ACC112 (cell line): ENCODE measurements around the gene OR6B1.
"Not testable (repeated sequence)": the region's sequence is repeated elsewhere in the genome, so short reads cannot be mapped to it uniquely, and the experiment has no call there.

Source experiments
- H2AFZ ChIP-seq: fragments of 200-600 bp; sonication (generic); one replicate; pipeline ENCODE4 v1.6.0; 2017; ENCODE audit warnings: antibody characterized with exemption, low read length; ENCODE audit not compliant: unreplicated experiment
- H3K27ac ChIP-seq: fragments of 200-600 bp; sonication (generic); 2 replicates; pipeline ENCODE4 v1.5.1; 2014; ENCODE audit warnings: low read depth, mild to moderate bottlenecking, antibody characterized with exemption, low read length, moderate library complexity
- H3K27me3 ChIP-seq: fragments of 200-600 bp; sonication (generic); 2 replicates; pipeline ENCODE4 v1.6.1; 2014; ENCODE audit warnings: mild to moderate bottlenecking, antibody characterized with exemption, low read length, moderate library complexity, mixed read lengths; ENCODE audit not compliant: insufficient read depth
- H3K36me3 ChIP-seq: fragments of 200-600 bp; sonication (generic); 2 replicates; pipeline ENCODE4 v1.6.1; 2016; ENCODE audit warnings: mild to moderate bottlenecking, antibody characterized with exemption, low read length, moderate library complexity, mixed read lengths; ENCODE audit not compliant: insufficient read depth
- H3K4me1 ChIP-seq: fragments of 200-600 bp; sonication (generic); one replicate; pipeline ENCODE4 v1.6.1; 2016; ENCODE audit warnings: low read length, mixed read lengths; ENCODE audit not compliant: insufficient read depth, unreplicated experiment, control insufficient read depth
- H3K4me3 ChIP-seq: fragments of 200-600 bp; sonication (generic); 2 replicates; pipeline ENCODE4 v1.5.1; 2014; ENCODE audit warnings: mild to moderate bottlenecking, low read depth, low read length
- H3K79me2 ChIP-seq: fragments of 200-600 bp; sonication (generic); one replicate; pipeline ENCODE4 v1.6.0; 2016; ENCODE audit warnings: low read length; ENCODE audit not compliant: control insufficient read depth, unreplicated experiment, insufficient read depth

Gene OR6B1

DNA sequence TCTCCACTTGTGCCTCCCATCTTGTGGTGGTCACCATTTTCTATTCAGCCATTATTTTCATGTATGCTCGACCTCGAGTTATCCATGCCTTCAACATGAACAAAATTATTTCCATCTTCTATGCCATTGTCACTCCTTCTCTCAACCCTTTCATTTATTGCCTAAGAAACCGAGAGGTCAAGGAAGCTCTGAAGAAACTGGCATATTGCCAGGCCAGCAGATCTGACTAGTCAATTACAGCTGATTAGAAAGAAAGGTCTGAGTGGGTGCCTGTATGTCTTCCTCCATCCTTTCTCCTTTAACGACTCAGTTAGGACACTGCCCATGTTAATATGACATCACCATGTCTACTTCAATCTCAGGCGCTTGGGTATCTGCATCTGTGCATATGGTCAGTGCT is 4.6 kb downstream of the OR6B1 start:
- Histone ChIP-seq H3K27me3 (no peaks in the 10 kb centered on the region), H3K4me3 (no peak overlapping the region), H3K4me1 (peaks cover 9% of the 10 kb centered on the region), H2AFZ (no peak overlapping the region), H3K27ac (no peak overlapping the region), H3K79me2 (no peaks in the 10 kb centered on the region), H3K36me3 (no peaks in the 10 kb centered on the region)

DNA sequence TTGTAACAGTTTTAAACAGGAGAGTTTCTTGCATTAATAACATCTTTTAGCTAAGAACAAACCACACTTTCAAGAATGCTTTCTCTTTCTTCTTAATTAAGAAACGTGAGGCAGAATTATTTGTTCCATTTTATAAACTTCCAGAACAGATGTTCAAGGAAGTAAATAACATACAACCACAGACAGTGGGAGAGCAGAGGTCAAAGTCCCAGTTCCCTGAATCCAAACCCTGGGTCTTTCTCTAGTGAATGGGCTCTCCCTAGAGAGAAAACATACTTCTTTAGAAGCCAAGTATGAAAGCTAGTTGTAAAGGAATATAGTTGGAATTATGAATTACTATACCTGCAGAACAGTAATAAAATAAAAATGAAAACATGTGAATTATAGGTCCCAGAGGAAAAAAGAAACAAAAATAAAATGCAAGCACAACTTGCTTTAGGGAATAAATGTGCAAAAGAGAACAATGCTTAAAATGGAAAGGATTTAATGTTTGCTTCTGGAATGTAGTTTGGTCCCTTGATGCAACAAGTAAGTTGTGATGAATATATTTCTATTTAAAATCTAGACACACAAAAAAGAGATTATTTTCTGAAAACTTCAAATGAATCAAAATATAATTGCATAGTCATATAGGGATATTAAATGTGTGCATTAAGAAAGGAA is 6.0 kb downstream of the OR6B1 start:
- H3K36me3 ChIP-seq: no peaks in the 10 kb centered on the region
- no peaks in the 10 kb centered on the region for H3K79me2 ChIP-seq
- no peaks in the 10 kb centered on the region for H3K27me3 ChIP-seq
- no peak overlapping the region for H3K4me3 ChIP-seq
- H3K4me1 ChIP-seq: peaks cover 6% of the 10 kb centered on the region
- H3K27ac ChIP-seq: no peak overlapping the region
- no peak overlapping the region for H2AFZ ChIP-seq

DNA sequence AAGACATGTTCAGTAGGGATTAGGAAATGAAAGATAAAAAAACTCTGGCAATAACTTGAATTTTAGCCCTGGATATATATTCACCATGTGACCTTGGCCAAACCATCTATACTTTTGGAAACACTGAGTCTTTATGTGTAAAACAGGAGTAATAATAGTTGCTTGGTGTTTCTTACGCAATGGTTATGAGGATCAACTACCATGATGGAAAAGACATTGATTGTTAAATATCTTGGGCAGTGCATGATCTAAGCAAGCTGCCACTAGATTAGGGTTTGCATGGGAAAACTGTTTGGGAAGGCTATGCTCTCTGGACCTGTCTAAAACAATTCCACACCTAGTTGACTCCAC is 6.5 kb downstream of the OR6B1 start:
- Histone ChIP-seq H3K4me3 (no peak overlapping the region), H3K79me2 (no peaks in the 10 kb centered on the region), H3K36me3 (no peaks in the 10 kb centered on the region), H3K4me1 (peaks cover 1% of the 10 kb centered on the region), H2AFZ (no peak overlapping the region), H3K27ac (no peak overlapping the region), H3K27me3 (no peaks in the 10 kb centered on the region)

- Histone ChIP-seq H3K79me2 (no peaks in the 10 kb centered on the region), H3K27ac (no peak overlapping the region), H3K4me3 (no peak overlapping the region), H2AFZ (no peak overlapping the region), H3K4me1 (no peaks in the 10 kb centered on the region), H3K36me3 (no peaks in the 10 kb centered on the region), H3K27me3 (no peaks in the 10 kb centered on the region)
Measured at GRCh38 chr7:144009361-144009760, 9.2 kb downstream of the OR6B1 start.

- H2AFZ ChIP-seq, H3K27ac ChIP-seq, H3K79me2 ChIP-seq: not testable (repeated sequence)
Measured at GRCh38 chr7:144010061-144010460, 9.9 kb downstream of the OR6B1 start.

DNA sequence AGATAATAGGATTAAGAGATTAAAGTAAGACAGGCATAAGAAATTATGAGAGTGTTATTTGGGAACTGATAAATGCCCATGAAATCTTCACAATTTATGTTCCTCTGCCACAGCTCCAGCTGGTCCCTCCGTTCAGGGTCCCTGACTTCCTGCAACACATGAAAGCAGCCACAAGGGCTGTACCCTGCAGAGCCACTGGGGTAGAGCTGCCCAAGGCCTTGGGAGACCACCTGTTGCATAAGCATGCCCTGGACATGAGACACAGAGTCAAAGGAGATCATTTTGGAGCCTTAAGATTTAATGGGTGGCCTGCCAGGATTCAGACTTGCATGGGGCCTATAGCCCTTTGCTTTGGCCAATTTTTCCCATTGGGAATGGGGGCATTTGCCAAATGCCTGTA is 10.7 kb downstream of the OR6B1 start:
- H3K4me3 ChIP-seq, H3K27me3 ChIP-seq, H3K36me3 ChIP-seq, H3K79me2 ChIP-seq, H2AFZ ChIP-seq, H3K4me1 ChIP-seq, H3K27ac ChIP-seq: not testable (repeated sequence)

More at GRCh38 chr7:144010061-144010460, 9.9 kb downstream of the OR6B1 start:
- H3K27me3 ChIP-seq, H3K4me3 ChIP-seq, H3K36me3 ChIP-seq, H3K4me1 ChIP-seq: not testable (repeated sequence)

- no peak overlapping the region for H3K4me3 ChIP-seq
Measured at GRCh38 chr7:144011458-144012230, 11.5 kb downstream of the OR6B1 start.

DNA sequence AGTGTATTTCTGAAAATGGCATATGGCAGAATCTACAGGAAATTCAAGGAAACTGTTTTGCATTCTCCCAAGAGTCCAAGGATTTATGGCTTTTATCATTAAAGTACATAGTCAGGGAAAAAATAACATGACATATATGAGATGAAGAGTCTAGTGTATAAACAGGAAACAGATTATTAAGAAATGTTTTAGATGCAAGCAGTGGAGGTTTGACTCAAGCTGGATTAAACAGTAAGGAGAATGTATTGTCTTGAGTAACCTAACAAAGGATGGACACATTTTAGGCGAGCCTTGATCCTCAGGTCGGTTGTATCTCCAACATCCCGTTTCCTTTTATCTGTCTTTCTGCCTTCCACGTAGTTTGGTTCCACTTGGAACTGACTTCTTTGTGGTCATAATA is 17.9 kb downstream of the OR6B1 start:
- Histone ChIP-seq H3K27me3 (no peaks in the 10 kb centered on the region), H3K27ac (no peak overlapping the region), H3K4me1 (peaks cover 25% of the 10 kb centered on the region), H3K4me3 (no peak overlapping the region), H3K79me2 (no peaks in the 10 kb centered on the region), H3K36me3 (no peaks in the 10 kb centered on the region), H2AFZ (no peak overlapping the region)

More at GRCh38 chr7:144011458-144012230, 11.5 kb downstream of the OR6B1 start:
- Histone ChIP-seq H3K27ac (no peak overlapping the region), H3K79me2 (no peaks in the 10 kb centered on the region), H3K27me3 (no peaks in the 10 kb centered on the region), H2AFZ (no peak overlapping the region), H3K4me1 (no peaks in the 10 kb centered on the region), H3K36me3 (no peaks in the 10 kb centered on the region)

- H3K4me1 ChIP-seq: peaks cover 25% of the 10 kb centered on the region
- H3K79me2 ChIP-seq: no peaks in the 10 kb centered on the region
- H3K27me3 ChIP-seq: no peaks in the 10 kb centered on the region
- no peak overlapping the region for H3K4me3 ChIP-seq
- H3K27ac ChIP-seq: peak overlapping the region; percentile 70
- H3K36me3 ChIP-seq: no peaks in the 10 kb centered on the region
- peak overlapping the region; percentile 26 for H2AFZ ChIP-seq
Measured at GRCh38 chr7:144019457-144019856, 19.3 kb downstream of the OR6B1 start.

- no peaks in the 10 kb centered on the region for H3K79me2 ChIP-seq
- no peaks in the 10 kb centered on the region for H3K27me3 ChIP-seq
- H3K4me1 ChIP-seq: peaks cover 25% of the 10 kb centered on the region
- H3K4me3 ChIP-seq: no peak overlapping the region
- H2AFZ ChIP-seq: no peak overlapping the region
- no peak overlapping the region for H3K27ac ChIP-seq
- no peaks in the 10 kb centered on the region for H3K36me3 ChIP-seq
Measured at GRCh38 chr7:144020340-144020739, 20.2 kb downstream of the OR6B1 start.

DNA sequence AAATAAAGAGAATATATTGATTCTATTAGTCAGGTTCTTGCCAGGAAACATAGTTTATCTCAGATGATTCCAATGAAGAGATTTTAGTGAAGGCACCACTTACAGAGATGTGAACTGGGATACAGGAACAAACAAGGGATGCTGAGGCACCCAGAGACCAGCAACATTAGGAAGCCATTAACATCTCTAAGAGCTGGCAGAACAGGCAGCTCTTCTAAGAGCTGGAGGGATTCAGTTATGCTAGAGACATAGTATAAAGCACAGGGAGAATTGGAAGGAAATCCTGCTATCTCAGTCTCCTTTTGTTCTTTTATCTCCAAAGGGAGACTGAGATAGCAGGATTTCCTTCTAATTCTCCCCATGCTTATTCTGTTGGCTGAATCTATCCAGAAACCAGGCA is 22.0 kb downstream of the OR6B1 start:
- Histone ChIP-seq H3K79me2 (no peaks in the 10 kb centered on the region), H3K36me3 (no peaks in the 10 kb centered on the region), H3K27ac (no peak overlapping the region), H2AFZ (no peak overlapping the region), H3K4me1 (peaks cover 25% of the 10 kb centered on the region), H3K27me3 (no peaks in the 10 kb centered on the region), H3K4me3 (no peak overlapping the region)
